ENCODE data around the gene IFIH1.

DNA sequence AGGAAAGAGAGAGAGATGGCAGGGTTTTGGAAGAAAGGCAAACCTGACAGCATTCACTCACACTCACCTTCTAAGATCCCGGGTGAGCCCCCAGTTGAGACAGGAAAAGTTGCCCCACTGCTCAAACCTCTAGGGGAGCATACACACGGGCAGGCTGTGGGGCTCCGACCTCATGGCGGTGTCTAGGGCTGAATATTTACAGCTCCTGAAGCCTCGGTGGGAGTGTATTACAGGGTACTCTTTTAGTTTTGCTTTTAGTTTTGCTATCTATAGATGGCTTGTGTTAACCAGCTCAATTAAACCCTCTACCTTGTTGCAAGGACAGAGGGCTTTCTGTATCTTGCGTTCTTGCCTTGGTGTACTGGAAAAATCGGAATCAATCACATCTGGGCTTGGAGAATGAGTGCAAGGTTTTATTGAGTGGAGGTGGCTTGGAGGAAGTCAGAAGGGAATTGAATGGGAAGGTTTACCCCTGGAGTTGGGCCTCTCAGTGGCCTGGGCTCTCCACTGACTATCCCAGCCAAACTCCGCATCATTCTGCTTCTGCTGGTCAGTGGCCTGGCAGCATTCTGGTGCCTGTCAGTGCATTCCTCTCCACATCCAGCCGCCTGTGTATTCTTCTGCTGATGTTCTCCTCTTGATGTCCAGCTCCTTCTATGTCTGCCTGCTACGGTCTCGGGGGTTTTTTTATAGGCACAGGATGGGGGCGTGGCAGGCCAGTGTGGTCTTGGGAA is 10.1 kb upstream of the IFIH1 start:
- TF ChIP-seq, protein P1, sequence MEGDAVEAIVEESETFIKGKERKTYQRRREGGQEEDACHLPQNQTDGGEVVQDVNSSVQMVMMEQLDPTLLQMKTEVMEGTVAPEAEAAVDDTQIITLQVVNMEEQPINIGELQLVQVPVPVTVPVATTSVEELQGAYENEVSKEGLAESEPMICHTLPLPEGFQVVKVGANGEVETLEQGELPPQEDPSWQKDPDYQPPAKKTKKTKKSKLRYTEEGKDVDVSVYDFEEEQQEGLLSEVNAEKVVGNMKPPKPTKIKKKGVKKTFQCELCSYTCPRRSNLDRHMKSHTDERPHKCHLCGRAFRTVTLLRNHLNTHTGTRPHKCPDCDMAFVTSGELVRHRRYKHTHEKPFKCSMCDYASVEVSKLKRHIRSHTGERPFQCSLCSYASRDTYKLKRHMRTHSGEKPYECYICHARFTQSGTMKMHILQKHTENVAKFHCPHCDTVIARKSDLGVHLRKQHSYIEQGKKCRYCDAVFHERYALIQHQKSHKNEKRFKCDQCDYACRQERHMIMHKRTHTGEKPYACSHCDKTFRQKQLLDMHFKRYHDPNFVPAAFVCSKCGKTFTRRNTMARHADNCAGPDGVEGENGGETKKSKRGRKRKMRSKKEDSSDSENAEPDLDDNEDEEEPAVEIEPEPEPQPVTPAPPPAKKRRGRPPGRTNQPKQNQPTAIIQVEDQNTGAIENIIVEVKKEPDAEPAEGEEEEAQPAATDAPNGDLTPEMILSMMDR (IDR thresholded peaks at IDR 0.05 in 4 of 5, conservative IDR thresholded peaks at IDR 0.05 in 1 of 5): no peak
- no peak for TF ChIP-seq POLR2A (IDR thresholded peaks at IDR 0.05)

All from gastrocnemius medialis (tissue), 4 donors.